ENCODE measurements around the gene RIBC2. TPM values are rescaled to one million over a fixed set of nuclear protein-coding genes. Genes with fewer than 3 reads are reported as not detected.
"Not testable (repeated sequence)": the region's sequence is repeated elsewhere in the genome, so short reads cannot be mapped to it uniquely, and the experiment has no call there.

RIBC2 gene
- polyA plus RNA-seq, 1 donor (not counting 4 experiments of a cell fraction or from before 2014, with no cell fraction given) = 0.12 TPM

DNA sequence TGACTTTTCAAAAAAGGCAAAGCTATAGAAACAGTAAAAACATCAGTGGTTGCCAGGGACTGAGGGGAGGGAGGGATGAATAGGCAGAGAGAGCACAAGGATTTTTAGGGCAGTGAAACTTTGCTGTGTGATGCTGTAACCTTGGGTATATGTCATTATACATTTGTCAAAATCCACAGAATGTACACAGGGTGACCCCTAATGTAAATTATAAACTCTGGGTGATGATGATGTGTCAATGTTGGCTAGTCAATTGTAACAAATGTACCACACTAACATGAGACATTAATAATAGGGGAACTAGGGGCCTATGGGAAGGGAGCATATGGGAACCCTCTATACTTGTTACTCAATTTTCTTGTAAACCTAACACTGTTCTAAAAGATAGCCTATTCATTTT, 24.8 kb downstream of the RIBC2 start:
- DNase-seq (ENCODE audit: low read depth, low spot score) (no peak), FAIRE-seq (no peak)
- Histone ChIP-seq H3K36me3 (ENCODE audit: control insufficient read depth in 2 of 2, extremely low read depth in 1 of 2, insufficient read depth in 2 of 2, low read length in 2 of 2) (no peaks in the 10 kb centered on the region), H3K79me2 (ENCODE audit: control insufficient read depth, insufficient read depth, low read length) (no peaks in the 10 kb centered on the region), H2AFZ (ENCODE audit: control insufficient read depth, low read length) (no peak overlapping the region), H3K4me3 (ENCODE audit: control insufficient read depth in 2 of 3, extremely low read depth in 1 of 3, insufficient read depth in 2 of 3, low read depth in 1 of 3, low read length in 3 of 3) (no peak overlapping the region), H3K27ac (ENCODE audit: control insufficient read depth, insufficient read depth, low read length) (no peak overlapping the region), H3K9me3 (ENCODE audit: control insufficient read depth, low read depth, low read length) (no peaks in the 10 kb centered on the region), H4K20me1 (ENCODE audit: control insufficient read depth, extremely low read depth, insufficient read depth, low read length) (no peaks in the 10 kb centered on the region), H3K9me1 (ENCODE audit: control insufficient read depth, extremely low read depth, insufficient read depth, low read length) (no peaks in the 10 kb centered on the region), H3K27me3 (ENCODE audit: control insufficient read depth, extremely low read depth, insufficient read depth, low read length) (no peaks in the 10 kb centered on the region), H3K4me2 (ENCODE audit: control insufficient read depth, extremely low read depth, insufficient read depth, low read depth, low read length) (no peak overlapping the region), H3K4me1 (ENCODE audit: control insufficient read depth, extremely low read depth, insufficient read depth, low read length) (peaks cover 12% of the 10 kb centered on the region), H3K9ac (ENCODE audit: control insufficient read depth, extremely low read depth, insufficient read depth, low read length) (no peak overlapping the region)
- dilution Hi-C loops (cut with MboI; ENCODE audit: extremely low pct_ligation_motif_present, low sequenced_read_pairs) = no loop called here
- no peak for TF ChIP-seq EZH2 (IDR thresholded peaks at IDR 0.05; ENCODE audit: low read length)
- TF ChIP-seq, protein P1, sequence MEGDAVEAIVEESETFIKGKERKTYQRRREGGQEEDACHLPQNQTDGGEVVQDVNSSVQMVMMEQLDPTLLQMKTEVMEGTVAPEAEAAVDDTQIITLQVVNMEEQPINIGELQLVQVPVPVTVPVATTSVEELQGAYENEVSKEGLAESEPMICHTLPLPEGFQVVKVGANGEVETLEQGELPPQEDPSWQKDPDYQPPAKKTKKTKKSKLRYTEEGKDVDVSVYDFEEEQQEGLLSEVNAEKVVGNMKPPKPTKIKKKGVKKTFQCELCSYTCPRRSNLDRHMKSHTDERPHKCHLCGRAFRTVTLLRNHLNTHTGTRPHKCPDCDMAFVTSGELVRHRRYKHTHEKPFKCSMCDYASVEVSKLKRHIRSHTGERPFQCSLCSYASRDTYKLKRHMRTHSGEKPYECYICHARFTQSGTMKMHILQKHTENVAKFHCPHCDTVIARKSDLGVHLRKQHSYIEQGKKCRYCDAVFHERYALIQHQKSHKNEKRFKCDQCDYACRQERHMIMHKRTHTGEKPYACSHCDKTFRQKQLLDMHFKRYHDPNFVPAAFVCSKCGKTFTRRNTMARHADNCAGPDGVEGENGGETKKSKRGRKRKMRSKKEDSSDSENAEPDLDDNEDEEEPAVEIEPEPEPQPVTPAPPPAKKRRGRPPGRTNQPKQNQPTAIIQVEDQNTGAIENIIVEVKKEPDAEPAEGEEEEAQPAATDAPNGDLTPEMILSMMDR (optimal IDR thresholded peaks at IDR 0.05 in 1 of 3, IDR thresholded peaks at IDR 0.05 in 1 of 3, conservative IDR thresholded peaks at IDR 0.05 in 1 of 3; ENCODE audit: extremely low read depth in 1 of 3, insufficient read depth in 2 of 3, low read length in 3 of 3) = no peak

DNA sequence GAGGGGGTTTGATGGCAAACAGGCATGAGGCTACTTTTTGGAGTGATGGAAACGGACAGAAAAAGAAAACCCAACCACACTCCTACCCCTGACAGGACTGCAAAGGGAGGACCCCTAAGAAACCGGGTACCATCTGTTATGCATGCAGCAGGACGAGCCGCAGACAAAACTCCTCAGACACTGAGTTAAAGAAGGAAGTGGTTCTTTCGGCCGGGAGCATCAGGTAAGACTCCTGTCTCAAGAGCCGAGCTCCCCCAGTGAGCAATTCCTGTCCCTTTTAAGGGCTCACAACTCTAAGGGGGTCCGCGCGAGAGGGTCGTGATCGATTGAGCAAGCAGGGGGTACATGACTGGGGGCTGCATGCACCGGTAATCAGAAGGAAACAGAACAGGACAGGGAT, 27.2 kb downstream of the RIBC2 start:
- H3K4me3 ChIP-seq (ENCODE audit: control insufficient read depth in 2 of 3, extremely low read depth in 1 of 3, insufficient read depth in 2 of 3, low read depth in 1 of 3, low read length in 3 of 3); H3K4me1 ChIP-seq (ENCODE audit: control insufficient read depth, extremely low read depth, insufficient read depth, low read length); H3K27ac ChIP-seq (ENCODE audit: control insufficient read depth, insufficient read depth, low read length); DNase-seq (ENCODE audit: low read depth, low spot score); H3K9me3 ChIP-seq (ENCODE audit: control insufficient read depth, low read depth, low read length); FAIRE-seq; H3K27me3 ChIP-seq (ENCODE audit: control insufficient read depth, extremely low read depth, insufficient read depth, low read length); H3K9me1 ChIP-seq (ENCODE audit: control insufficient read depth, extremely low read depth, insufficient read depth, low read length); dilution Hi-C loops (cut with MboI; ENCODE audit: extremely low pct_ligation_motif_present, low sequenced_read_pairs); H3K79me2 ChIP-seq (ENCODE audit: control insufficient read depth, insufficient read depth, low read length); H4K20me1 ChIP-seq (ENCODE audit: control insufficient read depth, extremely low read depth, insufficient read depth, low read length); H3K9ac ChIP-seq (ENCODE audit: control insufficient read depth, extremely low read depth, insufficient read depth, low read length); H3K36me3 ChIP-seq (ENCODE audit: control insufficient read depth in 2 of 2, extremely low read depth in 1 of 2, insufficient read depth in 2 of 2, low read length in 2 of 2): not testable (repeated sequence)
- H2AFZ ChIP-seq (ENCODE audit: control insufficient read depth, low read length) = peak overlapping the region; percentile 73
- peak overlapping the region; percentile 63 for H3K4me2 ChIP-seq (ENCODE audit: control insufficient read depth, extremely low read depth, insufficient read depth, low read depth, low read length)

DNA sequence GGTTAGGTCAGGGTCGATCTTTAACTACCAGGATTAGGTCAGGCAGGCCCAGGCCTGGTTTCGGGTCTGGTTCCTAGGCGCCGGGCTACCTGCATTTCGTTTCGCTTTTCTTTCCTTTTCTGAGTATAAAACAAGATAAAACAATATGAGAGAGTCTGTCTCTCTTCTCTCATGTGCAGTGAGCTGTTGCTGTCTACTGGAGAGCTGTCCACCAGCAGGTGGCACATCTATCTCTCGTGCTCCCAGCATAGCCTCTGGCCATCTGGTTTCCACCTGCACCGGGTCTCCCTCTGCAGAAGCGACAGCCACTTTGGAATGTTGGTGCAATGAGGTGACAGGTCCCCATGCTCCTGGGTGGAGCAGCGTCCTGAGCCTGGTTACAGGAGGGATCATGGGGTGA, 27.6 kb downstream of the RIBC2 start:
- Histone ChIP-seq H3K27ac (ENCODE audit: control insufficient read depth, insufficient read depth, low read length) (no peak overlapping the region), H3K4me1 (ENCODE audit: control insufficient read depth, extremely low read depth, insufficient read depth, low read length) (peaks cover 6% of the 10 kb centered on the region), H3K27me3 (ENCODE audit: control insufficient read depth, extremely low read depth, insufficient read depth, low read length) (no peaks in the 10 kb centered on the region), H2AFZ (ENCODE audit: control insufficient read depth, low read length) (peak overlapping the region; percentile 73), H3K9me1 (ENCODE audit: control insufficient read depth, extremely low read depth, insufficient read depth, low read length) (no peaks in the 10 kb centered on the region), H3K4me3 (ENCODE audit: control insufficient read depth in 2 of 3, extremely low read depth in 1 of 3, insufficient read depth in 2 of 3, low read depth in 1 of 3, low read length in 3 of 3) (no peak overlapping the region), H4K20me1 (ENCODE audit: control insufficient read depth, extremely low read depth, insufficient read depth, low read length) (no peaks in the 10 kb centered on the region), H3K36me3 (ENCODE audit: control insufficient read depth in 2 of 2, extremely low read depth in 1 of 2, insufficient read depth in 2 of 2, low read length in 2 of 2) (no peaks in the 10 kb centered on the region), H3K9ac (ENCODE audit: control insufficient read depth, extremely low read depth, insufficient read depth, low read length) (no peak overlapping the region), H3K4me2 (ENCODE audit: control insufficient read depth, extremely low read depth, insufficient read depth, low read depth, low read length) (peak overlapping the region; percentile 63), H3K9me3 (ENCODE audit: control insufficient read depth, low read depth, low read length) (no peaks in the 10 kb centered on the region), H3K79me2 (ENCODE audit: control insufficient read depth, insufficient read depth, low read length) (no peaks in the 10 kb centered on the region)
- TF ChIP-seq, protein P1 (optimal IDR thresholded peaks at IDR 0.05 in 1 of 3, IDR thresholded peaks at IDR 0.05 in 1 of 3, conservative IDR thresholded peaks at IDR 0.05 in 1 of 3; ENCODE audit: extremely low read depth in 1 of 3, insufficient read depth in 2 of 3, low read length in 3 of 3) = peak; percentile 64 to 89 (median 66)
- TF ChIP-seq EZH2 (IDR thresholded peaks at IDR 0.05; ENCODE audit: low read length) = no peak
- DNase-seq (ENCODE audit: low read depth, low spot score) (no peak), FAIRE-seq (peak; percentile 88)
- dilution Hi-C loops (cut with MboI; ENCODE audit: extremely low pct_ligation_motif_present, low sequenced_read_pairs) = no loop called here

Measured in keratinocyte (primary cell).